NB4 (cell line): ENCODE data around the gene SLFN14.

Source experiments
- DNase-seq: peaks from one replicate; pipeline ENCODE4 v3.0.0; 2010; ENCODE audit warnings: low read depth
- H3K4me3 ChIP-seq: one replicate; pipeline ENCODE4 v1.5.1; 2011; ENCODE audit warnings: mild to moderate bottlenecking, low read depth, low read length, moderate library complexity
- MYC ChIP-seq: IDR thresholded peaks from 2 replicates; pipeline ENCODE4 v1.6.1; 2011; ENCODE audit warnings: low read depth, low read length
- POLR2A ChIP-seq: IDR thresholded peaks from 2 replicates; pipeline ENCODE4 v1.6.1; 2011; ENCODE audit warnings: mild to moderate bottlenecking; ENCODE audit not compliant: insufficient read length; ENCODE audit errors: extremely low read depth
- TF ChIP-seq, protein P1 (sequence below): IDR thresholded peaks from one replicate; pipeline ENCODE4 v1.5.1; 2012; ENCODE audit warnings: low read depth, low read length
- TF ChIP-seq, protein P2 (sequence below): IDR thresholded peaks from 2 replicates; pipeline ENCODE4 v1.6.1; 2011; ENCODE audit warnings: low read depth, low read length

The SLFN14 gene

GRCh38 chr17:35578929-35579432 lies 18.4 kb upstream of the SLFN14 start:
- peak overlapping the region; percentile 88 for H3K4me3 ChIP-seq
- DNase-seq: peak; percentile 28
- TF ChIP-seq MYC (no peak), POLR2A (no peak)
- TF ChIP-seq, protein P1, sequence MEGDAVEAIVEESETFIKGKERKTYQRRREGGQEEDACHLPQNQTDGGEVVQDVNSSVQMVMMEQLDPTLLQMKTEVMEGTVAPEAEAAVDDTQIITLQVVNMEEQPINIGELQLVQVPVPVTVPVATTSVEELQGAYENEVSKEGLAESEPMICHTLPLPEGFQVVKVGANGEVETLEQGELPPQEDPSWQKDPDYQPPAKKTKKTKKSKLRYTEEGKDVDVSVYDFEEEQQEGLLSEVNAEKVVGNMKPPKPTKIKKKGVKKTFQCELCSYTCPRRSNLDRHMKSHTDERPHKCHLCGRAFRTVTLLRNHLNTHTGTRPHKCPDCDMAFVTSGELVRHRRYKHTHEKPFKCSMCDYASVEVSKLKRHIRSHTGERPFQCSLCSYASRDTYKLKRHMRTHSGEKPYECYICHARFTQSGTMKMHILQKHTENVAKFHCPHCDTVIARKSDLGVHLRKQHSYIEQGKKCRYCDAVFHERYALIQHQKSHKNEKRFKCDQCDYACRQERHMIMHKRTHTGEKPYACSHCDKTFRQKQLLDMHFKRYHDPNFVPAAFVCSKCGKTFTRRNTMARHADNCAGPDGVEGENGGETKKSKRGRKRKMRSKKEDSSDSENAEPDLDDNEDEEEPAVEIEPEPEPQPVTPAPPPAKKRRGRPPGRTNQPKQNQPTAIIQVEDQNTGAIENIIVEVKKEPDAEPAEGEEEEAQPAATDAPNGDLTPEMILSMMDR: no peak
- TF ChIP-seq, protein P2, sequence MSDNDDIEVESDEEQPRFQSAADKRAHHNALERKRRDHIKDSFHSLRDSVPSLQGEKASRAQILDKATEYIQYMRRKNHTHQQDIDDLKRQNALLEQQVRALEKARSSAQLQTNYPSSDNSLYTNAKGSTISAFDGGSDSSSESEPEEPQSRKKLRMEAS: no peak

- peak; percentile 78 for TF ChIP-seq POLR2A
- TF ChIP-seq, protein P1: no peak
- TF ChIP-seq MYC: peak; percentile 39
- TF ChIP-seq, protein P2: no peak; the same call in 1 of the 2 replicates
- H3K4me3 ChIP-seq: peak within 1 kb of the TSS; percentile 88
- peak; percentile 95 for DNase-seq
Measured at GRCh38 chr17:35578197-35578928, 17.7 kb upstream of the SLFN14 start, which contains the start of gene PEX12. Gene PEX12 (minus strand): TSS chr17:35578571. CDS start chr17:35578021, 550 bp downstream.

GRCh38 chr17:35577830-35578196 lies 17.2 kb upstream of the SLFN14 start:
- DNase-seq: peak; percentile 18
- peak overlapping the region; percentile 88 for H3K4me3 ChIP-seq
- TF ChIP-seq MYC (no peak), POLR2A (no peak)
- TF ChIP-seq, protein P2: no peak
- TF ChIP-seq, protein P1: no peak

- DNase-seq: no peak
- TF ChIP-seq MYC (no peak), POLR2A (no peak)
- TF ChIP-seq, protein P1: no peak
- TF ChIP-seq, protein P2: no peak
- no peak overlapping the region for H3K4me3 ChIP-seq
Measured at GRCh38 chr17:35575759-35576158, 15.1 kb upstream of the SLFN14 start.

DNA sequence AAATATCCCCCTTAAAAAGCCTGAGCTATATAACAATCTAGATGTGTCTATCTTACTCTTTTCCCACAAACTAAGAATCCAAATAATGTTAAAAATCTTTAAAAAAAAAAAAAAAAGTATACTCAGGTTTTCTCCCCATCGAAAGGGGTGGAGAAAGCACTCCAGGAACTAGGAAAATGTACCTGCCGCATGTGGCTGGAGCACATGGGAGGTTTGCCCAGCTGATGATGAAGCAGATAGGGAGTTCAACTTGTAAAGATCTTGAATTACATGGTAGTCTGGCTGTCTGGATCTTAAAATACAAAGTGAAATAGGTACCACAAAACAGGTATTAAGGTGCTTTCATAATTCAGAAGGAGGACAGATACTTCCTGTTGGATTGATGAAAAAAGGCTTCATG lies 8.8 kb upstream of the SLFN14 start:
- TF ChIP-seq, protein P1: no peak
- TF ChIP-seq MYC: no peak
- no peak for TF ChIP-seq POLR2A
- TF ChIP-seq, protein P2: no peak
- peak overlapping the region; percentile 100 for H3K4me3 ChIP-seq
- DNase-seq: no peak
